Smooth muscle cell (in vitro differentiated cells): ENCODE results near the gene PNO1. TPM values are rescaled to one million over a fixed set of nuclear protein-coding genes. Genes with fewer than 3 reads are reported as not detected.

Experiments
- DNase-seq: peaks from one replicate; lab custom pipeline; 2025; ENCODE audit not compliant: unreplicated experiment; lab: John Stamatoyannopoulos, UW
- H2AFZ ChIP-seq: fragments of 200-600 bp; sonication (generic); 2 replicates; pipeline ENCODE4 v1.6.0; 2016; ENCODE audit warnings: antibody characterized with exemption, low read depth, mild to moderate bottlenecking
- H3F3A ChIP-seq: fragments of 200-600 bp; sonication (generic); 2 replicates; pipeline ENCODE4 v1.6.0; 2017; ENCODE audit warnings: antibody characterized with exemption, low read depth
- H3K27ac ChIP-seq: fragments of 200-600 bp; sonication (generic); 2 replicates; pipeline ENCODE4 v1.5.1; 2016; ENCODE audit warnings: low read depth, mild to moderate bottlenecking
- H3K27me3 ChIP-seq: fragments of 200-600 bp; sonication (generic); 2 replicates; pipeline ENCODE4 v1.6.1; 2016; ENCODE audit warnings: low read depth, mild to moderate bottlenecking
- H3K36me3 ChIP-seq: fragments of 200-600 bp; sonication (generic); 2 replicates; pipeline ENCODE4 v1.5.1; 2016; ENCODE audit warnings: low read depth
- H3K4me1 ChIP-seq: fragments of 200-600 bp; sonication (generic); 2 replicates; pipeline ENCODE4 v1.5.1; 2016; ENCODE audit warnings: low read depth
- H3K4me2 ChIP-seq: fragments of 200-600 bp; sonication (generic); 2 replicates; pipeline ENCODE4 v1.6.0; 2016; ENCODE audit warnings: mild to moderate bottlenecking
- H3K4me3 ChIP-seq: fragments of 200-600 bp; sonication (generic); 2 replicates; pipeline ENCODE4 v1.5.1; 2016; ENCODE audit warnings: mild to moderate bottlenecking
- H3K79me2 ChIP-seq: fragments of 200-600 bp; sonication (generic); 2 replicates; pipeline ENCODE4 v1.6.0; 2016; ENCODE audit warnings: low read depth, mild to moderate bottlenecking
- H3K9ac ChIP-seq: fragments of 200-600 bp; sonication (generic); 2 replicates; pipeline ENCODE4 v1.6.0; 2016; ENCODE audit warnings: low read depth
- H3K9me3 ChIP-seq: fragments of 200-600 bp; sonication (generic); replicated peaks from 2 replicates; pipeline ENCODE4 v1.5.1; 2016; ENCODE audit warnings: low read depth
- H4K20me1 ChIP-seq: fragments of 200-600 bp; sonication (generic); 2 replicates; pipeline ENCODE4 v1.6.0; 2016; ENCODE audit warnings: low read depth
- CTCF ChIP-seq: fragments of 200-600 bp; sonication (generic); IDR thresholded peaks from 2 replicates; pipeline ENCODE4 v1.5.1; 2017; ENCODE audit warnings: borderline replicate concordance, mild to moderate bottlenecking, antibody characterized with exemption; ENCODE audit not compliant: insufficient read depth, poor library complexity, severe bottlenecking
- WGBS: methylation state at CpG from one replicate; pipeline ENCODE4 v1.1.7; 2016; ENCODE audit warnings: low lambda C conversion rate; 5-methylcytosine and 5-hydroxymethylcytosine counted together
- polyA plus RNA-seq: library from polyadenylated mRNA; unstranded; fragments of >200 nt; fragmentation: Nextera tagmentation; extraction: Ambion mirVana; gene quantifications from 2 replicates; pipeline ENCODE4 v1.2.1, GENCODE V29; 2016
- total RNA-seq: library from RNA; depleted of rRNA; stranded (reverse); fragments of >200 nt; gene quantifications from 2 replicates; pipeline ENCODE4 v1.2.3, GENCODE V29; 2014

Gene PNO1
- total and polyA plus RNA-seq, 2 experiments from 2014 or later, result 12.9 to 19.2 TPM

- Histone ChIP-seq H4K20me1 (peaks cover 94% of the 10 kb centered on the region), H3K27me3 (no peaks in the 10 kb centered on the region), H3K79me2 (peaks cover 95% of the 10 kb centered on the region), H3K9ac (no peak overlapping the region), H3F3A (peaks cover 8% of the 10 kb centered on the region), H2AFZ (no peak overlapping the region), H3K9me3 (no peaks in the 10 kb centered on the region), H3K4me1 (no peaks in the 10 kb centered on the region), H3K4me3 (no peak overlapping the region), H3K4me2 (no peak overlapping the region), H3K27ac (no peak overlapping the region), H3K36me3 (no peaks in the 10 kb centered on the region)
- DNase-seq, result no peak
- WGBS, result 97% methylated on average over 4 of the region's 4 CpGs
- TF ChIP-seq CTCF, result no peak
Observed at GRCh38 chr2:68200157-68200787, 42.6 kb downstream of the PNO1 start.

GRCh38 chr2:68203587-68203986, 45.9 kb downstream of the PNO1 start:
- 79% methylated on average over 3 of the region's 3 CpGs for WGBS
- no peak for TF ChIP-seq CTCF
- no peak overlapping the region for H2AFZ ChIP-seq

GRCh38 chr2:68206793-68207192, 49.1 kb downstream of the PNO1 start:
- DNase-seq, result no peak
- Histone ChIP-seq H3K4me2 (no peak overlapping the region), H3F3A (no peaks in the 10 kb centered on the region), H3K36me3 (no peaks in the 10 kb centered on the region), H3K4me1 (no peaks in the 10 kb centered on the region), H3K27me3 (no peaks in the 10 kb centered on the region), H3K9me3 (no peaks in the 10 kb centered on the region), H3K4me3 (no peak overlapping the region), H3K27ac (no peak overlapping the region), H4K20me1 (peaks cover 95% of the 10 kb centered on the region), H3K79me2 (peaks cover 89% of the 10 kb centered on the region), H2AFZ (no peak overlapping the region), H3K9ac (no peak overlapping the region)
- no peak for TF ChIP-seq CTCF

More at GRCh38 chr2:68203587-68203986, 45.9 kb downstream of the PNO1 start:
- H3K9me3 ChIP-seq, result no peaks in the 10 kb centered on the region
- H3K36me3 ChIP-seq, result no peaks in the 10 kb centered on the region
- peaks cover 100% of the 10 kb centered on the region for H4K20me1 ChIP-seq
- H3K79me2 ChIP-seq, result peaks cover 95% of the 10 kb centered on the region
- H3F3A ChIP-seq, result peaks cover 6% of the 10 kb centered on the region
- H3K4me1 ChIP-seq, result no peaks in the 10 kb centered on the region
- no peak overlapping the region for H3K27ac ChIP-seq
- H3K4me3 ChIP-seq, result no peak overlapping the region
- H3K27me3 ChIP-seq, result no peaks in the 10 kb centered on the region
- no peak for DNase-seq
- H3K9ac ChIP-seq, result no peak overlapping the region
- H3K4me2 ChIP-seq, result no peak overlapping the region

DNA sequence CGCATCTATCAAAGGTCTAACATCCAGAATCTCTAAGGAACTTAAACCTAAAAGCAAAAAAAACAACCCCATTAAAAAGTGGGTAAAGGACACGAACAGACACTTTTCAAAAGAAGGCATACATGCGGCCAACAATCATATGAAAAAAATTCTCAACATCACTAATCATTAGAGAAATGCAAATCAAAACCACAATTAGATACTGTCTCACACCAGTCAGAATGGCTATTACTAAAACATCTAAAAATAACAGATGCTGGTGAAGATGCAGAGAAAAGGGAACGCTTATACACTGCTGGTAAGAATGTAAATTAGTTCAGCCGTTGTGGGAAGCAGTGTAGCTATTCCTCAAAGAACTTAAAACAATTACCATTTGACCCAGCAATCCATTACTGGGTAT, 56.7 kb downstream of the PNO1 start:
- Histone ChIP-seq H3F3A (no peaks in the 10 kb centered on the region), H3K36me3 (no peaks in the 10 kb centered on the region), H3K79me2 (peaks cover 96% of the 10 kb centered on the region), H3K4me1 (no peaks in the 10 kb centered on the region), H3K27ac (no peak overlapping the region), H3K27me3 (no peaks in the 10 kb centered on the region), H4K20me1 (peaks cover 98% of the 10 kb centered on the region), H3K9me3 (no peaks in the 10 kb centered on the region), H3K4me2 (no peak overlapping the region), H3K9ac (no peak overlapping the region), H2AFZ (no peak overlapping the region), H3K4me3 (no peak overlapping the region)
- no peak for DNase-seq
- TF ChIP-seq CTCF, result no peak
- WGBS, result 92% methylated on average over 5 of the region's 5 CpGs
